BE2C (cell line): Measurements from ENCODE around the gene TMPO. TPM values are rescaled to one million over a fixed set of nuclear protein-coding genes. Genes with fewer than 3 reads are reported as not detected.

ENCODE experiments used
- DNase-seq: peaks from one replicate; pipeline ENCODE4 v3.0.0-alpha.2; 2020
- H3K27me3 ChIP-seq: fragments of 250-450 bp; sonication (Bioruptor Pico); 2 replicates; pipeline ENCODE4 v1.5.1; 2020; ENCODE audit warnings: mild to moderate bottlenecking
- H3K36me3 ChIP-seq: fragments of 250-450 bp; sonication (Bioruptor Pico); 2 replicates; pipeline ENCODE4 v1.5.1; 2020; ENCODE audit warnings: mild to moderate bottlenecking
- H3K4me1 ChIP-seq: fragments of 250-450 bp; sonication (Bioruptor Pico); 2 replicates; pipeline ENCODE4 v1.5.1; 2020
- H3K4me3 ChIP-seq: 2 replicates; pipeline ENCODE4 v1.5.1; 2011; ENCODE audit warnings: low read depth, low read length
- H3K9me3 ChIP-seq: fragments of 250-450 bp; sonication (Bioruptor Pico); 2 replicates; pipeline ENCODE4 v1.5.1; 2020
- CTCF ChIP-seq: IDR thresholded peaks from 2 replicates; pipeline ENCODE4 v1.5.1; 2012; ENCODE audit warnings: mild to moderate bottlenecking, low read depth, low read length
- polyA plus RNA-seq: library from polyadenylated mRNA; unstranded; fragments of >200 nt; gene quantifications from one replicate; pipeline ENCODE4 v1.2.1, GENCODE V29; 2012; ENCODE audit warnings: low read depth, missing spikeins; ENCODE audit not compliant: insufficient read length, insufficient read depth

The TMPO gene
- 42.7 TPM for polyA plus RNA-seq

- peak; percentile 90 for DNase-seq
- no peaks in the 10 kb centered on the region; the same call in 1 of the 2 replicates for H3K4me1 ChIP-seq
- no peak for TF ChIP-seq CTCF
- peak within 1 kb of the TSS; percentile 98 for H3K4me3 ChIP-seq
- peaks cover 19% of the 10 kb centered on the region for H3K36me3 ChIP-seq
- no peaks in the 10 kb centered on the region for H3K9me3 ChIP-seq
- H3K27me3 ChIP-seq: no peaks in the 10 kb centered on the region
These were observed at the start of gene TMPO for GRCh38 chr12:98515287-98516110. TMPO (plus strand) TSS chr12:98515590; CDS start chr12:98515868, 278 bp downstream.

GRCh38 chr12:98465950-98466602 lies 49.3 kb upstream of the TMPO start:
- Histone ChIP-seq H3K4me1 (no peaks in the 10 kb centered on the region), H3K36me3 (no peaks in the 10 kb centered on the region), H3K9me3 (no peaks in the 10 kb centered on the region), H3K27me3 (no peaks in the 10 kb centered on the region), H3K4me3 (no peak overlapping the region)
- TF ChIP-seq CTCF: no peak
- no peak for DNase-seq

- DNase-seq: no peak
These were observed 48.6 kb upstream of the TMPO start for GRCh38 chr12:98466640-98467400.

GRCh38 chr12:98469109-98469508 lies 46.3 kb upstream of the TMPO start:
- H3K4me3 ChIP-seq: no peak overlapping the region
- no peaks in the 10 kb centered on the region for H3K4me1 ChIP-seq
- H3K27me3 ChIP-seq: no peaks in the 10 kb centered on the region
- no peaks in the 10 kb centered on the region for H3K9me3 ChIP-seq
- no peak for TF ChIP-seq CTCF
- DNase-seq: no peak
- no peaks in the 10 kb centered on the region for H3K36me3 ChIP-seq

More at GRCh38 chr12:98466640-98467400, 48.6 kb upstream of the TMPO start:
- Histone ChIP-seq H3K27me3 (no peaks in the 10 kb centered on the region), H3K9me3 (no peaks in the 10 kb centered on the region), H3K36me3 (no peaks in the 10 kb centered on the region), H3K4me1 (no peaks in the 10 kb centered on the region), H3K4me3 (no peak overlapping the region)
- no peak for TF ChIP-seq CTCF

- no peaks in the 10 kb centered on the region for H3K9me3 ChIP-seq
- no peak for DNase-seq
These were observed 44.8 kb upstream of the TMPO start for GRCh38 chr12:98470469-98471082.

More at GRCh38 chr12:98470469-98471082, 44.8 kb upstream of the TMPO start:
- TF ChIP-seq CTCF: no peak
- Histone ChIP-seq H3K27me3 (no peaks in the 10 kb centered on the region), H3K36me3 (no peaks in the 10 kb centered on the region), H3K4me1 (no peaks in the 10 kb centered on the region), H3K4me3 (no peak overlapping the region)
